ENCODE data around the gene CDK13.

DNA sequence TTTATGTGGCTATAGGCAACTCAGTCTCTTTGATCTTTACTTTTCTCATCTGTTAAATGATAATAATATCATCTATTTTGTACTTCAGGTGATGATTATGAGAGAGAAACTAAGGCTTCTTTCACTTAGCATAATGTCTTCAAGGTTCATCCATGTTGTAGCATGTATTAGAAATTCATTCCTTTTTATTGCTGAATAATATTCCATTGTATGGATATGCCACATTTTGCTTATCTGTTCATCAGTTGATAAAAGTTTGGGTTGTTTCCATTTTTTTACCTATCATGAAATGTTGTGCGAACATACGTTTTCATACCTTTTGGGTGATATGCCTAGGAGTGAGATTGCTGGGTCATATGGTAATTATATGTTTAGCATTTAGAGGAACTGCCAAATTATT is 7.2 kb upstream of the CDK13 start:
- TF ChIP-seq, protein P1, sequence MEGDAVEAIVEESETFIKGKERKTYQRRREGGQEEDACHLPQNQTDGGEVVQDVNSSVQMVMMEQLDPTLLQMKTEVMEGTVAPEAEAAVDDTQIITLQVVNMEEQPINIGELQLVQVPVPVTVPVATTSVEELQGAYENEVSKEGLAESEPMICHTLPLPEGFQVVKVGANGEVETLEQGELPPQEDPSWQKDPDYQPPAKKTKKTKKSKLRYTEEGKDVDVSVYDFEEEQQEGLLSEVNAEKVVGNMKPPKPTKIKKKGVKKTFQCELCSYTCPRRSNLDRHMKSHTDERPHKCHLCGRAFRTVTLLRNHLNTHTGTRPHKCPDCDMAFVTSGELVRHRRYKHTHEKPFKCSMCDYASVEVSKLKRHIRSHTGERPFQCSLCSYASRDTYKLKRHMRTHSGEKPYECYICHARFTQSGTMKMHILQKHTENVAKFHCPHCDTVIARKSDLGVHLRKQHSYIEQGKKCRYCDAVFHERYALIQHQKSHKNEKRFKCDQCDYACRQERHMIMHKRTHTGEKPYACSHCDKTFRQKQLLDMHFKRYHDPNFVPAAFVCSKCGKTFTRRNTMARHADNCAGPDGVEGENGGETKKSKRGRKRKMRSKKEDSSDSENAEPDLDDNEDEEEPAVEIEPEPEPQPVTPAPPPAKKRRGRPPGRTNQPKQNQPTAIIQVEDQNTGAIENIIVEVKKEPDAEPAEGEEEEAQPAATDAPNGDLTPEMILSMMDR (IDR thresholded peaks at IDR 0.05), result no peak
- TF ChIP-seq POLR2A (IDR thresholded peaks at IDR 0.05), result no peak

Data from vagina (tissue), 2 donors.